Measurements from ENCODE around the gene AMZ2. TPM values are rescaled to one million over a fixed set of nuclear protein-coding genes. Genes with fewer than 3 reads are reported as not detected.
"Not testable (repeated sequence)": the region's sequence is repeated elsewhere in the genome, so short reads cannot be mapped to it uniquely, and the experiment has no call there.

Gene AMZ2
- total and polyA plus RNA-seq, 4 donors: 11.6 to 19.6 (median 17.3) TPM

DNA sequence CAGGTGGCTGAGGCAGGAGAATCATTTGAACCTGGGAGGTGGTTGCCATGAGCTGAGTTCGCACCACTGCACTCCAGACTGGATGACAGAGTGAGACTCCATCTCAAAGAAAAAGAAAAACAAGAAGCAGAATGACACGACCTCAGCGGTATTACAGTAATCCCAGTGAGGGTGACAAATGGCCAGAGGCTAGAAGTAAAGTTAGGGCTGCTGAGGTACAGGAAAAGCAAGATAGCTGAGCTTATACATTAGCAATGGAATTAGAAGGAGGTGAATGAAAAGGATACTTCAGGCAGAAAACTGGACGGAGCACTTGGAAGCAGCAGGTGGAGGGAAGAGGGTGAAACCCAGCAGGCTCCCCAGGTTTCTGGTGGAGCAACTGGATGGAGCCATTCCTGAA lies 26.1 kb upstream of the AMZ2 start:
- DNase-seq (ENCODE audit: low spot score): no peak
- H3K27ac ChIP-seq (ENCODE audit: low read depth in 1 of 2, low read length in 2 of 2): no peak overlapping the region
- no peak overlapping the region for H3K4me3 ChIP-seq (ENCODE audit: low read depth in 1 of 3, low read length in 3 of 3)
- no peaks in the 10 kb centered on the region for H3K36me3 ChIP-seq (ENCODE audit: control insufficient read depth in 4 of 4, insufficient read depth in 3 of 4, low read depth in 1 of 4, low read length in 3 of 4)
- TF ChIP-seq JUND (IDR thresholded peaks at IDR 0.05) (no peak), SP1 (IDR thresholded peaks at IDR 0.05) (no peak), HNF4G (IDR thresholded peaks at IDR 0.05) (no peak), NR2F2 (IDR thresholded peaks at IDR 0.05) (no peak), RXRA (IDR thresholded peaks at IDR 0.05) (no peak), RAD21 (IDR thresholded peaks at IDR 0.05) (no peak), HNF4A (conservative IDR thresholded peaks at IDR 0.05) (no peak), FOXA1 (IDR thresholded peaks at IDR 0.05) (no peak), FOXA2 (IDR thresholded peaks at IDR 0.05) (no peak), TAF1 (conservative IDR thresholded peaks at IDR 0.05) (no peak), EGR1 (IDR thresholded peaks at IDR 0.05; ENCODE audit: low read depth in 2 of 2) (no peak), YY1 (IDR thresholded peaks at IDR 0.05) (no peak), REST (IDR thresholded peaks at IDR 0.05) (no peak)
- TF ChIP-seq, protein P1, sequence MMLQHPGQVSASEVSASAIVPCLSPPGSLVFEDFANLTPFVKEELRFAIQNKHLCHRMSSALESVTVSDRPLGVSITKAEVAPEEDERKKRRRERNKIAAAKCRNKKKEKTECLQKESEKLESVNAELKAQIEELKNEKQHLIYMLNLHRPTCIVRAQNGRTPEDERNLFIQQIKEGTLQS (IDR thresholded peaks at IDR 0.05): no peak
- TF ChIP-seq, protein P2, sequence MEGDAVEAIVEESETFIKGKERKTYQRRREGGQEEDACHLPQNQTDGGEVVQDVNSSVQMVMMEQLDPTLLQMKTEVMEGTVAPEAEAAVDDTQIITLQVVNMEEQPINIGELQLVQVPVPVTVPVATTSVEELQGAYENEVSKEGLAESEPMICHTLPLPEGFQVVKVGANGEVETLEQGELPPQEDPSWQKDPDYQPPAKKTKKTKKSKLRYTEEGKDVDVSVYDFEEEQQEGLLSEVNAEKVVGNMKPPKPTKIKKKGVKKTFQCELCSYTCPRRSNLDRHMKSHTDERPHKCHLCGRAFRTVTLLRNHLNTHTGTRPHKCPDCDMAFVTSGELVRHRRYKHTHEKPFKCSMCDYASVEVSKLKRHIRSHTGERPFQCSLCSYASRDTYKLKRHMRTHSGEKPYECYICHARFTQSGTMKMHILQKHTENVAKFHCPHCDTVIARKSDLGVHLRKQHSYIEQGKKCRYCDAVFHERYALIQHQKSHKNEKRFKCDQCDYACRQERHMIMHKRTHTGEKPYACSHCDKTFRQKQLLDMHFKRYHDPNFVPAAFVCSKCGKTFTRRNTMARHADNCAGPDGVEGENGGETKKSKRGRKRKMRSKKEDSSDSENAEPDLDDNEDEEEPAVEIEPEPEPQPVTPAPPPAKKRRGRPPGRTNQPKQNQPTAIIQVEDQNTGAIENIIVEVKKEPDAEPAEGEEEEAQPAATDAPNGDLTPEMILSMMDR (IDR thresholded peaks at IDR 0.05; ENCODE audit: low read depth, low read length, missing input control): no peak
- no peak overlapping the region for H3K9ac ChIP-seq (ENCODE audit: low read depth in 1 of 2, low read length in 2 of 2)
- WGBS: 95% methylated on average over 4 of the region's 4 CpGs
- H3K4me1 ChIP-seq (ENCODE audit: control insufficient read depth in 4 of 4, insufficient read depth in 4 of 4, low read length in 3 of 4): no peaks in the 10 kb centered on the region
- H3K9me3 ChIP-seq (ENCODE audit: control insufficient read depth in 4 of 4, low read length in 3 of 4): no peaks in the 10 kb centered on the region
- H3K27me3 ChIP-seq (ENCODE audit: control insufficient read depth in 4 of 4, insufficient read depth in 4 of 4, low read length in 3 of 4): no peaks in the 10 kb centered on the region

DNA sequence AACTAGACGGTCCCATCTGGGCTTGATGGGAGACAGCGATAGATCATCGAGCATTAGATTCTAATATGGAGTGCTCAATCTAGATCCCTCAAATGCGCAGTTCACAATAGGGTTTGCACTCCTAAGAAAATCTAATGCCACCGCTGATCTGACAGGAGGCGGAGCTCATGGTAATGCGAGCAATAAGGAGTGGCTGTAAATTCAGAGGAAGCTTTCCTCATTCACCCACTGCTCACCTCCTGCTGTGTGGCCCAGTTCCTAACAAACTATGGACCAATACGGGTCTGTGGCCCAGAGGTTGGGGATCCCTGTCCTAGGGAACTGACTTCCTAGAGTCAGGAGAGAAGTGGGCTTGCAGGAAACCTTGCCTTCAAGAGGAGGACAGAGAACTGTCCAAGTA lies 25.2 kb upstream of the AMZ2 start:
- no peak for DNase-seq (ENCODE audit: low spot score)
- TF ChIP-seq HNF4A (conservative IDR thresholded peaks at IDR 0.05) (no peak), EGR1 (IDR thresholded peaks at IDR 0.05; ENCODE audit: low read depth in 2 of 2) (no peak), GABPA (IDR thresholded peaks at IDR 0.05 in 1 of 2, conservative IDR thresholded peaks at IDR 0.05 in 1 of 2) (no peak), HNF4G (IDR thresholded peaks at IDR 0.05) (no peak), RXRA (IDR thresholded peaks at IDR 0.05) (no peak), FOXA1 (IDR thresholded peaks at IDR 0.05) (no peak), NR2F2 (IDR thresholded peaks at IDR 0.05) (no peak), REST (IDR thresholded peaks at IDR 0.05) (no peak), FOXA2 (IDR thresholded peaks at IDR 0.05) (no peak)
- TF ChIP-seq, protein P2 (IDR thresholded peaks at IDR 0.05; ENCODE audit: low read depth, low read length, missing input control): no peak
- TF ChIP-seq, protein P3, sequence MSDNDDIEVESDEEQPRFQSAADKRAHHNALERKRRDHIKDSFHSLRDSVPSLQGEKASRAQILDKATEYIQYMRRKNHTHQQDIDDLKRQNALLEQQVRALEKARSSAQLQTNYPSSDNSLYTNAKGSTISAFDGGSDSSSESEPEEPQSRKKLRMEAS (IDR thresholded peaks at IDR 0.05): no peak
- Histone ChIP-seq H3K36me3 (ENCODE audit: control insufficient read depth in 4 of 4, insufficient read depth in 3 of 4, low read depth in 1 of 4, low read length in 3 of 4) (no peaks in the 10 kb centered on the region), H3K4me3 (ENCODE audit: low read depth in 1 of 3, low read length in 3 of 3) (no peak overlapping the region), H3K27me3 (ENCODE audit: control insufficient read depth in 4 of 4, insufficient read depth in 4 of 4, low read length in 3 of 4) (no peaks in the 10 kb centered on the region), H3K4me1 (ENCODE audit: control insufficient read depth in 4 of 4, insufficient read depth in 4 of 4, low read length in 3 of 4) (no peaks in the 10 kb centered on the region), H3K27ac (ENCODE audit: low read depth in 1 of 2, low read length in 2 of 2) (no peak overlapping the region), H3K9me3 (ENCODE audit: control insufficient read depth in 4 of 4, low read length in 3 of 4) (no peaks in the 10 kb centered on the region), H3K9ac (ENCODE audit: low read depth in 1 of 2, low read length in 2 of 2) (no peak overlapping the region)
- WGBS: 95% methylated on average over 8 of the region's 8 CpGs

DNA sequence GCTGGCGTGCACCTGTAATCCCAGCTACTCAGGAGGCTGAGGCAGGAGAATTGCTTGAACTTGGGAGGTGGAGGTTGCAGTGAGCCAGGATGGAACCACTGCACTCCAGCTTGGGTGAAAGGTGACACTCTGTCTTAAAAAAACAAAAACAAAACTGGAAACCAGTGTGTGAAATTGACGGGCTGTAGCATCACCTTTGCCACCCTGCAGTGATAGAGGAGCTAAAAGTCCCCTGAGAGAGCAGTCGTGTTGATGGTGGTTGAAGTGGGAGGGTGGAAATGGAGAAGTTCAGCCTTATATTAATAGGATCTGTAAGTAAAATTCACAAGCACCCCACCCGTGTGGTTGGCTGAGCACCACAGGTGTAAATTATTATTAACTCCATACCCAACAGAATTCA lies 22.8 kb upstream of the AMZ2 start:
- H3K4me3 ChIP-seq (ENCODE audit: low read depth in 1 of 3, low read length in 3 of 3); H3K27ac ChIP-seq (ENCODE audit: low read depth in 1 of 2, low read length in 2 of 2); DNase-seq (ENCODE audit: low spot score); H3K4me1 ChIP-seq (ENCODE audit: control insufficient read depth in 4 of 4, insufficient read depth in 4 of 4, low read length in 3 of 4); H3K9me3 ChIP-seq (ENCODE audit: control insufficient read depth in 4 of 4, low read length in 3 of 4); H3K9ac ChIP-seq (ENCODE audit: low read depth in 1 of 2, low read length in 2 of 2); H3K36me3 ChIP-seq (ENCODE audit: control insufficient read depth in 4 of 4, insufficient read depth in 3 of 4, low read depth in 1 of 4, low read length in 3 of 4); H3K27me3 ChIP-seq (ENCODE audit: control insufficient read depth in 4 of 4, insufficient read depth in 4 of 4, low read length in 3 of 4): not testable (repeated sequence)
- 77% methylated on average over 4 of the region's 4 CpGs for WGBS
